Karpas-422 (cell line): ENCODE data around the gene KIT. TPM values are rescaled to one million over a fixed set of nuclear protein-coding genes. Genes with fewer than 3 reads are reported as not detected.

Experiments used
- DNase-seq: peaks from one replicate; pipeline ENCODE4 v3.0.0-alpha.2; 2015
- H2AFZ ChIP-seq: fragments of 200-600 bp; sonication (generic); 2 replicates; pipeline ENCODE4 v1.6.1; 2014; ENCODE audit warnings: antibody characterized with exemption, low read length, mixed read lengths
- H3K27ac ChIP-seq: fragments of 200-600 bp; sonication (generic); 2 replicates; pipeline ENCODE4 v1.5.1; 2014; ENCODE audit warnings: mild to moderate bottlenecking, low read length, moderate library complexity
- H3K27me3 ChIP-seq: fragments of 200-600 bp; sonication (generic); 2 replicates; pipeline ENCODE4 v1.6.1; 2014; ENCODE audit warnings: low read length, mixed read lengths
- H3K36me3 ChIP-seq: fragments of 200-600 bp; sonication (generic); 2 replicates; pipeline ENCODE4 v1.6.1; 2014; ENCODE audit warnings: low read length, mixed read lengths; ENCODE audit not compliant: insufficient read depth
- H3K4me1 ChIP-seq: fragments of 200-600 bp; sonication (generic); 2 replicates; pipeline ENCODE4 v1.6.1; 2014; ENCODE audit warnings: mild to moderate bottlenecking, low read length, mixed read lengths
- H3K4me2 ChIP-seq: fragments of 200-600 bp; sonication (generic); 2 replicates; pipeline ENCODE4 v1.6.1; 2014; ENCODE audit warnings: low read length, low read depth, mild to moderate bottlenecking; ENCODE audit not compliant: poor library complexity, severe bottlenecking
- H3K4me3 ChIP-seq: fragments of 200-600 bp; sonication (generic); 2 replicates; pipeline ENCODE4 v1.5.1; 2014; ENCODE audit warnings: mild to moderate bottlenecking, antibody characterized with exemption, low read length, mixed read lengths
- H3K79me2 ChIP-seq: fragments of 200-600 bp; sonication (generic); 2 replicates; pipeline ENCODE4 v1.6.1; 2014; ENCODE audit warnings: mild to moderate bottlenecking, low read length, mixed read lengths
- H3K9ac ChIP-seq: fragments of 200-600 bp; sonication (generic); 2 replicates; pipeline ENCODE4 v1.6.0; 2014; ENCODE audit warnings: low read length
- H3K9me2 ChIP-seq: fragments of 200-600 bp; sonication (generic), shearing (Covaris generic); replicated peaks from 2 replicates; pipeline ENCODE4 v1.6.0; 2014; ENCODE audit warnings: mild to moderate bottlenecking, low read length, moderate library complexity; ENCODE audit not compliant: insufficient read depth
- H3K9me3 ChIP-seq: fragments of 300-700, 200-600 bp; sonication (generic); 2 replicates; pipeline ENCODE4 v1.6.1; 2014; ENCODE audit warnings: low read length, mixed read lengths
- H4K20me1 ChIP-seq: fragments of 200-600 bp; sonication (generic); 2 replicates; pipeline ENCODE4 v1.6.1; 2014; ENCODE audit warnings: mild to moderate bottlenecking, antibody characterized with exemption, low read length, low read depth; ENCODE audit not compliant: insufficient read depth
- total RNA-seq: library from RNA; depleted of rRNA; stranded (reverse); fragments of >200 nt; shearing (Covaris generic); gene quantifications from 2 replicates; pipeline ENCODE4 v1.2.3, GENCODE V29; 2014; ENCODE audit warnings: low replicate concordance

The KIT gene
- total RNA-seq, 1 experiment from 2014 or later, result not detected

DNA sequence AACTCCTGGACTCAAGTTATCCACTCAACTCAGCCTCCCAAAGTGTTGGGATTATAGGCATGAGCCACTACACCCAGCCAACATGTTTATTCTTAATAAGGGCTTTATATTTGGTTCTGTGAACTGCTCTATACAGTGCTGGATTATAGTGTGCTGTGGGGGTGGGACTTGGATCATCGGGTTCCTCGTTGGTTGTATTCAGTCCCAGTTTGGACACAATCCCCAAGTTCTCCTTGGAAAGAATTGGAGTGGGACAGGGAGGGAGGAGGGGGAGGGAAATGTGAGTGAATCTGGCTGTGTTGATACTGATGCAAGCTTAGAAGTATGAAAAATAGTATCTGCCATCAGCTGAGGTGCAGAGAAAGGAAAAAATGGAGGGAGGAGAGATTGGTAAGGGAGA is 121.3 kb downstream of the KIT start:
- Histone ChIP-seq H3K36me3 (no peaks in the 10 kb centered on the region), H3K79me2 (no peaks in the 10 kb centered on the region), H2AFZ (no peak overlapping the region), H3K9ac (no peak overlapping the region), H3K4me3 (no peak overlapping the region), H3K4me1 (no peaks in the 10 kb centered on the region), H3K9me3 (no peaks in the 10 kb centered on the region), H3K27ac (no peak overlapping the region), H3K27me3 (0 out of 2 replicates have a peak, but pooled peaks cover 3% of the 10 kb centered on the region), H4K20me1 (no peaks in the 10 kb centered on the region), H3K4me2 (no peak overlapping the region), H3K9me2 (no peaks in the 10 kb centered on the region)
- DNase-seq, result no peak

DNA sequence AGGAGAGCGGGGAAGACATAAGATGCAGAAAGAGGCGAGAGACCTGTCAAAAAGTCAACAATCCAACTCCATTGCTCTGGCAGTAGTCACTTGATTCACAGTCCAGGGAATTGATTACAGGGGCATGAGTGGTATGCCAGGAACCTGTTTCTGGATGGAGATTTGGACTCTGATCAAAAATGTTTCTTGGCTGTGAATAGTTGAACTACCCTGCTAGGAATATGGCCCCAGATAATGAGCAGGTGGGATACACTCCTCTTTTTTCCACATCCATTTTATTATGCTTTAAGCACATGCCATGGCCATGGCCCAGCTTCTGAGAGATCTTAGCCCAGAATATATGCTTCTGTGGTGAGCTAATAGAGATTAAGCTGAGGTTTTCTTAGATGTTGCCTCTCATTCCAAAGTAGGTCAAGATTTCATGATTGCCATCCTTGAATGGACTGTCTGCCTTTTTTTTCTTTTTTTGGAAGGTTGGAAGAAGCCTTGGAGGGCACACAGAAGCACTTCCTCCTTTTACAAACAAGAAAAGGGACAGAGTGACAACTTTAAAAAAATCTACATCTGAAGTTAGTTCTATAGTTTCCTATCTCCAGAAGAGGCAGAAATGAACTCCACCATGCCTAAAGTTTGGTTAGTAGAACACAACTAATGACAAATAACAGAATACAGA is 121.9 kb downstream of the KIT start:
- no peak for DNase-seq
- Histone ChIP-seq H4K20me1 (no peaks in the 10 kb centered on the region), H3K79me2 (no peaks in the 10 kb centered on the region), H3K9me3 (no peaks in the 10 kb centered on the region), H3K4me3 (no peak overlapping the region), H3K4me1 (no peaks in the 10 kb centered on the region), H3K36me3 (no peaks in the 10 kb centered on the region), H3K9me2 (no peaks in the 10 kb centered on the region), H3K4me2 (no peak overlapping the region), H3K9ac (no peak overlapping the region), H3K27me3 (0 out of 2 replicates have a peak, but pooled peaks cover 3% of the 10 kb centered on the region), H3K27ac (no peak overlapping the region), H2AFZ (no peak overlapping the region)

DNA sequence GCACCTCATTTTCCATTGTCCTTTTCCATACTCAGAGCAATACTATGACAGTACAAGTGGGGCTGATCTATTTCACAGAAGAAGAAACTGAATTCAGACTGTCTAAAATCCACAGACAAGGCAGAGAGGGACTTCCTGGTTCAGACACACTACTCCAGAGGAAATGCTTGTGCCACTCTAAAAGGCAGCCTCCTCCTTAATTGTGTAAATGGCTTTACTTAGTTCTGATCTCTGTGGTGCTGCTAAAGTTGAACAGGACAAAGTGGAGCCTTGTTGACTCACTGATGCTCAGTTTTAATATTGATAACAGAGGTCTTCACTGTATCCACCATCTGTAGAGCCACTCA is 122.4 kb downstream of the KIT start:
- H2AFZ ChIP-seq, result no peak overlapping the region
- H4K20me1 ChIP-seq, result no peaks in the 10 kb centered on the region
- no peak overlapping the region for H3K27ac ChIP-seq
- no peak for DNase-seq
- H3K9me2 ChIP-seq, result no peaks in the 10 kb centered on the region
- no peaks in the 10 kb centered on the region for H3K79me2 ChIP-seq
- H3K27me3 ChIP-seq, result 0 out of 2 replicates have a peak, but pooled peaks cover 3% of the 10 kb centered on the region
- H3K9me3 ChIP-seq, result no peaks in the 10 kb centered on the region
- H3K4me1 ChIP-seq, result no peaks in the 10 kb centered on the region
- no peak overlapping the region for H3K4me3 ChIP-seq
- H3K4me2 ChIP-seq, result no peak overlapping the region
- H3K9ac ChIP-seq, result no peak overlapping the region
- H3K36me3 ChIP-seq, result no peaks in the 10 kb centered on the region

DNA sequence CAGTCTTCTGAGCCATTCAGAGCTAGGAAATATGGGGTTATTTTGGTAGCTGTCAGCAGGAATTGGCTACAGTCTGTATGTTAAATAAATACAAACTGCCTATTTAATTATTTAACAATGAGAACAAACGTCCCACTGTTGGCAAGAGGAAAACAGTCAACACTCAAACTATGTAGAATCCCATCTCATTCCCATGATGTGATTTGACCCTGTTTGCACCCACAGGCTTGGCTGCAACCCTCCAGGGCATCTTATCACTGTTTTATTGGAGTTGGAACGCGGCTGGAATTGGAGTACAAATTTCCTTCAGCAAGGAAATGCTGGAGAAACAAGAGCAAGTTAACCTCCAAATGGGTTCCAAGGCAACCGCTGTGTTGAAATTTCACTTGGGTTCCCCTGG is 124.0 kb downstream of the KIT start:
- Histone ChIP-seq H3K9me2 (no peaks in the 10 kb centered on the region), H3K4me2 (no peak overlapping the region), H4K20me1 (no peaks in the 10 kb centered on the region), H3K27ac (no peak overlapping the region), H3K27me3 (no peaks in the 10 kb centered on the region), H2AFZ (no peak overlapping the region), H3K79me2 (no peaks in the 10 kb centered on the region), H3K4me3 (no peak overlapping the region), H3K9ac (no peak overlapping the region), H3K36me3 (no peaks in the 10 kb centered on the region), H3K9me3 (no peaks in the 10 kb centered on the region), H3K4me1 (no peaks in the 10 kb centered on the region)
- no peak for DNase-seq

DNA sequence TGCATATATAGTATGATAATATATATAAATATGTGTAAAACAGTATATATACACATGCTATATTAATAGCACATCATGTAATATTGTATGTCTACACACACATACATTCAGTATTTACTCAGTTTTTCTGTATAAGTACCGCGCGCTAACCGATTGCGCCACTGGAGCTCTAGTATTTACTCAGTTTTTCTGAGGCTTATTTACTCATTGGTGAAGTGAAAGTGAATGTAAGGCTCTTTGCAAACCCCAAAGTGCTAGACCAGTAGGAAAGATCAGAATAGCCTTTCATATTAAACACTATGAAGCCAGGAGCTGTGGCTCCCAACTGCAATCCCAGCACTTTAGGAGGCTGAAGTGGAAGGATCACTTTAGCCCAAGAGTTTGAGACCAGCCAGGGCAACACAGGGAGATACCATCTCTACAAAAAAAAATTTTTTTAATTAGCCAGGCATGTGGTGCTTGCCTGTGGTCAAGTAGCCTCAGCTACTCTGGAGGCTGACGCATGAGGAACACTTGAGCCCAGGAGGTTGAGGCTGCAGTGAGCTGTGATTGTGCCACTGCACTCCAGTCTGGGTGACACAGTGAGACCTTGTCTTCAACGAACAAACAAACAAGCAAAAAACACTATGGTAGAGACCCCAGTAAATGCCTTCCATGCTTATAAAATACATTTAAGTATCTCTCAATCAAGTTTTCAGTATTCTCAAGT is 125.8 kb downstream of the KIT start:
- H3K79me2 ChIP-seq, result no peaks in the 10 kb centered on the region
- no peaks in the 10 kb centered on the region for H4K20me1 ChIP-seq
- no peaks in the 10 kb centered on the region for H3K36me3 ChIP-seq
- H3K4me1 ChIP-seq, result no peaks in the 10 kb centered on the region
- no peak for DNase-seq
- no peak overlapping the region for H3K9ac ChIP-seq
- no peak overlapping the region for H3K4me3 ChIP-seq
- no peak overlapping the region for H3K27ac ChIP-seq
- no peak overlapping the region for H3K4me2 ChIP-seq
- H3K27me3 ChIP-seq, result no peaks in the 10 kb centered on the region
- no peaks in the 10 kb centered on the region for H3K9me3 ChIP-seq
- H2AFZ ChIP-seq, result no peak overlapping the region
- H3K9me2 ChIP-seq, result no peaks in the 10 kb centered on the region

DNA sequence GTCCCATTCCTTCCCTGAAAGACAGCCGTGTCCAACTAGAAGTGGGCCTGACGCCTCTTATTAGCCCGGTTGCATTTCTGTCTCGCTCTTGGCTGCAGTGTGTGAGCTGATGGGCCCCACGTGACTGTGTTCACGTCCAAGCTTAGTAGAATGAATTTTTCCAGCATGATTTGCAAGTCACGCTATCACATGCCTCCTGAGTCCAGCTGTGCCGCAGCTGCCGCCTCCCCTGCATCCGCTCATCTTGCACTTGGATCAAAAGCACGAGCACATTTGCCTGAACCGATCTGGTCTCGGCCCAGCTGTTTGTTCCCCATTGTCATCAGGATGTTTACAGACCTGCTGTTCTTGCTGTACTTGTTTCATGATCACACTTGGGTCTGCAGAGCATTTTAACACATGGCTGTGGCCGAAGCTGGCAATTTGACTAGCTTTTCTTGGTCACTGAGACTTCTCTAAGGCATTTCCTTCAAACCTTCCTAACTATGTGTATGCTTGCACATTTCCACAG is 126.5 kb downstream of the KIT start:
- no peak for DNase-seq
- Histone ChIP-seq H3K9me2 (no peaks in the 10 kb centered on the region), H3K27ac (no peak overlapping the region), H3K27me3 (no peaks in the 10 kb centered on the region), H3K79me2 (no peaks in the 10 kb centered on the region), H4K20me1 (no peaks in the 10 kb centered on the region), H3K4me2 (no peak overlapping the region), H3K9ac (no peak overlapping the region), H3K4me1 (no peaks in the 10 kb centered on the region), H3K36me3 (no peaks in the 10 kb centered on the region), H2AFZ (no peak overlapping the region), H3K9me3 (no peaks in the 10 kb centered on the region), H3K4me3 (no peak overlapping the region)
